HG02571 (cell line): ENCODE measurements around the gene OLA1.
A peak's percentile ranks its signal among the peaks of the same experiment; 100 is the strongest.

ENCODE experiments used
- ATAC-seq: cut with Tn5 transposase; IDR thresholded peaks from one replicate; pipeline ENCODE4 v1.9.1; 2021; ENCODE audit warnings: mild to moderate bottlenecking, moderate library complexity; ENCODE audit not compliant: unreplicated experiment

OLA1 gene

DNA sequence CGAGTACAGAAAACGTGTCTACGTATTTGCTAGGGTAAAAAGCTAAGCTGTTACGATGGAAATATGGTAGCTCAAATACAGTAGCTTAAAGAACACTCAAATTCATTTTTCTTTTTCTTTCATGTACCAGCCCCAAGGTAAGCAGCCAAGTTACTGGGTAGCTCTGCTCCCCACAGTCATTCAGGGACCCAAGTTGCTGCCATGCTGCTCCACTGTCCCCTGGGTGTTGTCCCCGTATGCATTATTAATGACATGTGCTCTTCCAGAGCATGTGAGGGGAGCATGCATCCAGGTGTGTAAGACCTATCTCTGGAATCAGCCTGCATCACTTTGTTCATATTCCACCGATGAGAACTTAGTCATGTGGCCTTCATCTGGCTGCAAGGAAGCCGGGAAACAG, 178.1 kb downstream of the OLA1 start:
- ATAC-seq: no peak

DNA sequence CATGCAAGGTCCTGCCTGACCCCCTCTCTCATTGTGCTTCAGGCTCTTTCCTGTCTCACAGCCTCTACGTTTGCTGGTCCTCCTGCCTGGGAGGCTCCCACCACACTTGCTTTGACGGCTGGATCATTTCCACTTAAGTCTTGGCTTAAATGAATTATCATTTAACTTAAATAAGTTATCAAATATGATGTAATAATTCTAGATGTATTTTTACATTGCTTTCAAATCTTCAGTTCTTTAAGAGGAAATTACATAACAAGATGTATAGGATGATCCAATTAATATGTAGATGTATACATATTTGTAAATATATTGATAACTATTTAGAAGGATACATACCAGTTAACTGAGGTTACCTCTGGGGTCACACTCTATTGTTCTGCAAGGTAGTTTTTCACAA, 180.5 kb downstream of the OLA1 start:
- no peak for ATAC-seq

DNA sequence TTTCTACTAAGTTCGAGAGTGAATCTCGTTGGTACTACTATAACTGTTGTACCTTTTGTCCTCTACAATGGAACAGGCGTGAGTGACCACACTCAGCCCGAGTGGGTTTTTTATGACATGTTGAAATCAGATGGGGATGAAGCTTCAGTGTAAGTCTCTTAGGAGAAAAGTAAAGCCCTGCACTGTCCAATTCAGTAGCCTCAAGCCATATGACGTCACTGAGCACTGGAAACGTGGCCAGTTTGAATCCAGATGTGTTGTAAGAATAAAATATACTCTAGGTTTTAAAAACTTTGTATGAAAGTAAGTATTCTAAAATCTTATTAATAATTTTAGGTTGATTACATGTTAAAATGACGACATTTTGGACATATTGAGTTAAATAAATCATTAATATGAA, 181.5 kb downstream of the OLA1 start:
- ATAC-seq: no peak

DNA sequence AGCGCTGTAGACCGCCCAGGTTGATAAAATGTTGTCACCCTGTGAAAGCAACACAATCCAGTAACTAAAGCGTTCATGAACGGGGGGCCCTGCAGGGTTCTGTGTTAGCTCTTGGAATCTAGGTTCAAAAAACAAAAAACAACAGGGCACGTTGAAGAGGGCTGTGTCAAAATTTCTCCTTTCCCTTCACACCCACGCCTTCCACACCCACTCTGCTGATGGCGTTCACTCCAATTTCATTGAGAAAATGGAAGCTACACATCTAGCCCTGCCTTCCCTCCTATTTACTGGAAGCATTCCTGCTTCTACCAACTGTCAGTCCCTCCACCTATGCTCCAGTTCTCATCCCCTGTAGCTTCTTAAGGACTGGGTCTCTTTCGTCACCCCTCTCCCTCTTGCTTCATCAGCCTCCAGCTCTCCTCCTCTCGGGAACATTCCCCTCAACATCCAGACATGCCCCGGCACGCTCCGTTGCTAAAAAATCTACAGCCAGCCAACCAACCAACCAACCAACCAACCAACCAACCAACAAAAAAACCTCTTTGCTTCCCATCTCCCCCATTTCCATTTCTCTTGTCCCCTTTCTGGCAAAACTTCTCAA, 184.7 kb downstream of the OLA1 start:
- ATAC-seq: no peak

DNA sequence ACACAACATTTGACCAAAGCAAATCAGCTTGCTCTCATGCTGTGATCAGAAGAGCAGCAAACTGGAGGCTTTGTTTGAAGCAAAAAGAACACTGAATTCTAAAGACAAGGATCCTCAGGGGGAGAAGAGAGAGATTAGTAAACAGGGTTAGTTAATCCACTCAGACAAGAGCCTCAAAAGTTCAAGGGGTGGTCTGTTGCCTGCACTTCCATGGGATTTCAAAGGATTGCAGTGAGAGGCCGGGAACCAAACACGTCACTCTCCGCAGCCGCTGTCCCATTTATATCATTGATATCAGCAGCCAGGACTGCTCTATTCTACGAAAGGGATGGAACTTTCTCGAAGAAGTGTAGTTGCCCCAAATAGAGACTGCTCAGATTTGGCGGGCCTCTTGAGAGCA, 185.4 kb downstream of the OLA1 start:
- ATAC-seq: no peak

DNA sequence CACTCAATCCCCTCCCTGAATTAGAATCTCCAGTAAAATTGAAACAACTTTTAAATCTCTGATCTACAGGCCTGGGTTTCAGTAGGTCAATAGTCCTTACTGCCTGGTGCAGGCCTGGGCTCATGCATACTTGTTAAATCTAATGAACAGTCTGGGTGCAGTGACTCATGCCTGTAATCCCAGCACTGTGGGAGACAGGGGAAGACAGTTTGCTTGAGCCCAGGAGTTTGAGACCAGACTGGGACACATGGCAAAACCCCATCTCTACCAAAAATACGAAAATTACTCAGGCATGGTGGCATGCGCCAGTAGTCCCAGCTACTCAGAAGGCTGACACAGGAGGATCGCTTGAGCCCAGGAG, 188.5 kb downstream of the OLA1 start:
- no peak for ATAC-seq

DNA sequence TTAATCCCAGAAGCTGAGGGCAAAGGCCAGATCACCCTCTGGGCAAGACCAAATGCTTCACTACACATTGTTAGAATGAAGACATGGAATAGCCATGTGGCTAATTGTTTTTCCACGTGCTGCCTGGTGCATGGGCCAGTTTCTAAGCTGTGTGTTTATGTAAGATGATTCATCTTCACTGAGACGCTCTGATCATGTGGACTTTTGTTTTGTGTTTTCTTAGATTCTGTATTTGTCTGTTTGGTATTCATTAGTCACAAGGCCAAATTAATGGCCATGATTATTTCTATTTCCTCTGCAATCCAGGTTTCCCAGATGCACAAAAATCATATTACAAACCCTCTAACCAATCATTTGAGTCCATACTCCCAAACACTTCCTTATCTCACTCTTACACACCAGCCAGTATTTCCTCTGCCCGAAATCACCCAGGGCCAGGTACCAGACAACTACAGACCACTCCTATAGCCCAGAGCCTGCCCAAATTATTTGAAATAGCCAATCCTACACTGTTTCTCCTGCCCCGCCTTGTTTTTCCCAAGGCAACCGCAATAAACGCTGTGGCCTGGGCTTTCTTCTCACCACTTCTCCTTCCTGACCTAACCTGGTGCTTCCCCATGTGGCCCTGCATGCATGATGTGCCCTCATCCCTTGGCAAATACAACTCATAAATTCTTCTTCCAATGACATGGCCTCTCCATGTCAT, 189.0 kb downstream of the OLA1 start:
- ATAC-seq: no peak

DNA sequence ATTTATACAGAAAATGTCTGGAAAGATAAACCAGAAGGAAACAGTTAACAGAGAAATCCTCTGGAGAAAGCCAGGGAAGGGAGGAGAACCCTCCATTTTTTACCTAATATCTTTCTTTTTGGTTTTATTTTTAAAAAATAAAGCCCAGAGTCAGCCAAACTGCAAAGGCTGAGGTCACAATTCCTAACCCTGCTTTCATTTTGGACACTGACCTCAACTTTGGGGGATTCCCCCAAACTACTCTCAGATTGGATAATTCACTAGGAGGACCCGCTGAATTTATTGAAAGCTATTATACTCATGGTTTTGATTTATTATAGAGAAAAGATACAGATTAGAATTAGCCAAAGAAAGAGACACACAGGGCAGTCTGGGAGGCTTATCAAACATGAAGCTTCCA, 189.9 kb downstream of the OLA1 start:
- ATAC-seq: no peak

DNA sequence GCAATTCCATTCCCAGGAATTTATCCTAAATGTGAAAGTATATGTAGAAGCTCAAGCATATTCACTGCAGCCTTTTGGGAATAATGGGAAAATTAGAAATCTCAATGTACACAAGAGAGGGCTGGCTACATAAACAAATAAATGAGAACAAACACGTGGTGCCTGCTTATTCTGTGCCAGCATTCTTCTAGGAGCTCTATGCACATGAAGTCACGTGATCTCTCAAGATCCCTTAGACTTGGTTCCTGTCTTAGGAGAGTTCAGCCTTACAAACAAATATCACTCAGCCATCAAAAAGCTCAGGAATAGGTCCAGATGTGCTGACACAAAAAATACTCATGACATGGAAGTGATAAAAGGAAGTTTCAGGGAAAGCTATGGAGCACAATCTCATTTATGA, 190.3 kb downstream of the OLA1 start:
- no peak for ATAC-seq

DNA sequence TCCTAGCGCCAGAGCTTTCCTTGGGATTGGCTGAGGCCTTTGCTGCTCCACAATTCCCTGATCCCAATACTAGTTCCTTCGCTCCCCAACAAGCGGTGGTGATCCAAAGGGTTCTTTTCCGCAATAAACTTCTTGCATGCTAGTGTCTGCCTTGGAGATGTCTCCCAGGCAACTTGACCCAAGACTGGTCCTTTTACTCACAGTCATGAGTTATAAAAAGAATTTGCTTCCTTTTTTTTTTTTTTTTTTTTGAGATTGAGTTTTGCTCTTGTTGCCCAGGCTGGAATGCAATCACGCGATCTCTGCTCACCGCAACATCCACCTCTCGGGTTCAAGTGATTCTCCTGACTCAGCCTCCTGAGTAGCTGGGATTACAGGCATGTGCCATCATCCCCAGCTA, 193.4 kb downstream of the OLA1 start:
- ATAC-seq: no peak

DNA sequence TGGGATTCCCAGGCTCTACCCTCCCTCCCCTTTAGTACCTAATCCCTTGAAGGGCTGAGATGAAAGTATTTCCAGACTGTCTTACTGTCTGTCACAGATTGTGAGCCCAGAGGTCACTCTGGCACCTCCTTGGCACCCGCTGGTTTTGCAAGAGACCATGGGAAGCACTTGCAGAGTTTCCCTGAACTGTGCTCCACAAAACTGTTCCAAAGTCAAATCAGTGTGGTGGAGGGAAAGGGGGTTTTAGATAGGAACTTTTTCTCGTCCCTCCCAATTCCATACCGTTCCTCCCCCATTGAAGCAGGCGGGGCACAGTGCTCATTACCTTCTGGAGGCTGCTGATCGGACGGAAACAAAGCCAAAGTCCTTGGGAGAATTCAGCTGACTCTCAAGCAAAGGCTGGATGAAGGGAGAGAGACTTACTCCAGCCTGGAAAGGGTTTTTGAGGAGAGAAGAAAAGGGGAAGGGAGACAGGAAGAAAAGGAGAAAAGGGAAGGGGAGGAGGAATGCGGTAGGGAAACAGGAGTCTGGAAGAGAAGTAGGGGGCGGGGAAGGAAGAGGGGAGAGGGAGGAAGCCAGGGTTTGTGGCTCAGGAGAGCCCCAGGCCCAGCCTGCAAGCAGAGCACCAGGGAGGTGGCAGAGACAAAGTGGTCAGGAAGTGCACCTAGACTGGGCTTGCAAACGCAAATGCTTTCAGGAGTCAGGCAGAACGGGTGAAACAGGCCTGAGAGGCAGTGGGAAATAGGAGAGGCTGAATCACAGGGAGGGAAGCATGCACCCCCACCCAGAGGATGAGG, 194.8 kb downstream of the OLA1 start:
- no peak for ATAC-seq

DNA sequence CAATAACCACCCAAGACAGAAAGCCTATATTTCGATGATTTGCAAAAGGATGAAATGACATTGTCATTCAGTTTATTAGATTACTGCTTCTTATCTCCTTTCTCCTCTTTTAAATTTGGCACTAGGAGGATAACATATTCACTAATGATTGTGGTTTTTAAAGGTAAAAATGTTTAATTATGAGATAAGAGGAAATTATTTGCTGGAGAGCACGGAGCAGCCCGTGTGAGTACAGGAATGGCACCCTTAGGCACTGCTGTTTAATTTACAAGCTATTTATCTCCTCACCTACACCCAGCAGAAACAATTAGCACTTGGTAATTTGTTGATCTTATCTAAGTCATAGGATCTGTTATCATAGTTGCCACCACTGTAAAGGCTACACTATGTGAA, 195.8 kb downstream of the OLA1 start:
- ATAC-seq: no peak

DNA sequence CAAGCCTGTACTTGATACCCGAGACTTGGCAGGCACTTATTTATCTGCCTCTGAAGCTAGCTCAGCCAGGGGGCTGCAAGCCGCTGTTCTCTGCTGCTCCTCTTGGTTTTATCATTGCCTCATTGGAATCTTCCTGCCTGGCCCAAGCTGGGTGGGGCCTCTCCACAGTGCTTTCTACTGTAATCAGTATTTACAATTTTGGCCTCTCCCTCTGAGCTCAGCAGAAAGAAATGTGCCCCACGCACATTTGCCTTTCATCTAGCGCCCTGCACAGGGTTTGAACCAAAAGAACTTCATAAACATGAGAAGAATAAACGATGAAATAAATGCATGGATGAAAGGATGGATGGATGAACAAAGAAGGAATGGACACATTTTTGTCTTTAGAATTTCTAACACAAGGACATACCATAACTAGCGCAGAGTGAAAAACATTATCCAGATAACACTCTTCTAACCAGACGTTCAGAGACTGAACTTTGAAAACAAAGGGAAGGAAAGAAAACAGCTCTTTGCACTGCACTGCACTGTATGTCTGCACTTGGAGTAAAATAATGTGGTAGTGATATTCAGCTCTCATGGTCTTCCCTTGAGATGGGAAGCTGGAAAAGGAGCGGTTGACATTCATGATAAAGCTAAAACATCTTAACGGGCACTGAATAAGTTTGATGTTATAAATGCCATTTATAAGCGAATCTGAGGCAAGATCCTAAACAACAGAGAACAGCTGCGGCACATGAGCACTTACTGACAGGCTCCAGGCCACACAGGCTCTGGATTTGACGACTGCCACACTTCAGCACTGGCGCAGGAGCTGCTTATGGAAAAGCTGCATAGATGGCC, 196.4 kb downstream of the OLA1 start:
- no peak for ATAC-seq

DNA sequence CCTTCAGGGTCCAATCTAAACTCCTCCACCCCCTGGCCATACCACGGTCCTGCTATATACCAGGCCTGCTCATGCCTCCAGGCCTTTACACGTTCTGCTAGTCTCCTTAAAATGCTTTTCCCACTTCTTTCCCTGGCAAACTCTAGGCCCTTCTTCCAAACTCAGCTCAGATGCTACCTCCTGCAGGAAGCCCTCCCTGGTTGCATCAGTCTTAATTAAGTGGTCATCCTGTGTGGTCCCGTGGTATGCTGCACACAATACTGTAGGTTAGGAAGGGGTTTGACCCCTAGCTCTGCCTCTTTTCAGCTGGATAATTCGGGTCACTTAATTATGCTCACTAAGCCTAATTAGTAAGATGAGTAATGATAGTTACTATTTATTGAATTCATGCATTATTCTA, 197.3 kb downstream of the OLA1 start:
- ATAC-seq: no peak

DNA sequence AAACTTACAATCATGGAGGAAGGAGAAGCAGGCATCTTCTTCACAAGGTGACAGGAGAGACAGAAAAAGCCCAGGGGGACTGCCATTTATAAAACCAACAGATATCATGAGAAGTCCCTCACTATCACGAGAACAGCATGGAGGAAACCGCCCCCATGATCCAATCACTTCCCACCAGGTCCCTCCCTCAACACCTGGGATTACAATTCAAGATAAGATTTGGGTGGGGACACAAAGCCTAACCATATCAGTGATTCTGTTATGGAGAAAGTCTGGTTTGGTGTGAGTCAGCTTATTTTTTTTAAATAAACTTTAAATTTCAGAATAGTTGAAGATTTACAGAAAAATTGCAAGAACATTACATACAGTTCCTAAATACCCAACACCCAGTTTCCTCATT, 198.4 kb downstream of the OLA1 start:
- ATAC-seq: no peak

DNA sequence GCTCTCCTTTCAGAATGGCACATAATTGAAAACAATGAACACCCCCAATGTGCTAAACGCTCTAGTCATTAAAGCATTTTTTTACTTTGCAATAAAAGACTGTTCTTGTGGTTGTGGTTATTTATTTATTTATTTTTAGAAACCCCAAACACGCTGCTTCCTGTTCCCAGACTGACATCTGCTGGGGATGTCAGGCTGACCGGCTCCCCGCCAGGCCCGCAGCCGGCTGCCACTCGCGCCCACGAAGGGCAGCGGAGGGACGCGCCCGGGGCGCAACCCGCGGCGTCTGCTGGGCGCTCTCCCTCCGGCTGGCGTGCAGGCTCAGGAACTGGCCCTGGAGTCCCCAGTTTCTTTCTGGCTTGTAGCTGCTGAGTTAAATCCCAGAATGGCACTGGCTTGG, 200.1 kb downstream of the OLA1 start:
- no peak for ATAC-seq

DNA sequence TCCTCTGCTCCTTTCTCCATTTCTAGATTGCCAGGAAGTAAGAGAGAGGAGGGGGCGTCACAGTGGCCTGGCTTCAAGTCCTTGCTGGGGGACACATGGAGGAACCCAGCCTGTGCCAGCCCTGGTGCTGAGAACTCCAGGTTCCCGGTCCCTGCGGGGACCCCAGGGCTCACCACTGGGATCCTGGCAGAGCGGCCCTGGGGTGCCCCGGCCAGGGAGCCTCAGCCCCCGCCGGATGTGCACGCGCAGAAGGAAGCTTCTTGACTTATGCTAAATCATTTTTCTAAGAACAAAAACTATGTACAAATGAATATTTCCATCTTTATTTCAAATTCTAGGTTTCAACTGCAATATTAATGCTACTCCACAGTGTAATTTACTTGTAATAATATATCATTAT, 200.6 kb downstream of the OLA1 start:
- ATAC-seq: no peak

DNA sequence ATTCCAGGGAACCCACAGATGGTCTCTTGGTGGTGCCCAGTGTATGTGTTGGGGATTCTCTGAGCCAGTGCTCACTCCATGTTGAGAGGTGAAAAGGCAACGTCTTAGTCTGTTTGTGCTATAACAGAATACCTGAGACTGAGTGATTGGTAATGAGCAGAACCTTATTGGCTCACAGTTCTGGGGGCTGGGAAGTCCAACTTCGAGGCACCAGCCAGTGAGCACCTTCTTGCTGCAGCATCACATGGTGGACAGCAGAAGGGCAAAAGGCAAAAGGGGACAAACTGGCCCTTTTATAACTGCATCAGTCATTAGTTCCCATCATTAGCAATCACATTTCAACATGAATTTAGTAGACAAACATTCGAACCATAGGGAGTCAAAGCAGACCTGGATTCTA, 202.2 kb downstream of the OLA1 start:
- no peak for ATAC-seq

DNA sequence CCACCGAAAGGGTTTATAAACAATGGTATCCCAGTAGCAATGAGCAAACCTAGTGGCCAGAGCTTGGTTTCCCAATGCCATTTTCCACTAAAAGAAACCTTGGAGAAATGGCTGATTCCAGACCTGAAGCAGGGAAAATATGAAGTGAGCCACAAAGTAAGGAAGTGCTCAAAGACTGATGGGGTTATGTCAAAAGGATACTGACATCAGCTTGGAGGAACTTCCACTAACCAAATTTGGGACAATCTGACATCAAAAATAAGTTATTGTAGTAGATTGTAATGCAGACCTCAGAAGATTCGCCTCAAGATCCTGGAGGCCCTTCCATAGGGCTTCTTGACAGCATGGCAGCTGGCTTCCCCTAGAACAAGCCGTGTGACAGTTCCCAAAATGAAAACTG, 203.8 kb downstream of the OLA1 start:
- no peak for ATAC-seq

DNA sequence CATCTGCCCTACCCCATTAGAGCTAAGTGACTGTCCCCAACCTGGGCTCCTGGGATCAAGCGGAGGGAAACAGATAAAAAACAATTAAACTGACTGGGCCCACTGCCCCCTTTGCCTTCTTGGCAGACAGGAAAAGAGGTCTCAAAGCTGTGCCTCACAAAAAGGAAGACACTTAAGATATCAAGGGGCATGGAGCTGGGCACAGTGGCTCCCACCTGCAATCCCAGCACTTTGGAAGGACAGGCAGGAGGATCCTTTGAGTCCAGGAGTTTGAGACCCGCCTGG, 208.0 kb downstream of the OLA1 start:
- ATAC-seq: no peak

DNA sequence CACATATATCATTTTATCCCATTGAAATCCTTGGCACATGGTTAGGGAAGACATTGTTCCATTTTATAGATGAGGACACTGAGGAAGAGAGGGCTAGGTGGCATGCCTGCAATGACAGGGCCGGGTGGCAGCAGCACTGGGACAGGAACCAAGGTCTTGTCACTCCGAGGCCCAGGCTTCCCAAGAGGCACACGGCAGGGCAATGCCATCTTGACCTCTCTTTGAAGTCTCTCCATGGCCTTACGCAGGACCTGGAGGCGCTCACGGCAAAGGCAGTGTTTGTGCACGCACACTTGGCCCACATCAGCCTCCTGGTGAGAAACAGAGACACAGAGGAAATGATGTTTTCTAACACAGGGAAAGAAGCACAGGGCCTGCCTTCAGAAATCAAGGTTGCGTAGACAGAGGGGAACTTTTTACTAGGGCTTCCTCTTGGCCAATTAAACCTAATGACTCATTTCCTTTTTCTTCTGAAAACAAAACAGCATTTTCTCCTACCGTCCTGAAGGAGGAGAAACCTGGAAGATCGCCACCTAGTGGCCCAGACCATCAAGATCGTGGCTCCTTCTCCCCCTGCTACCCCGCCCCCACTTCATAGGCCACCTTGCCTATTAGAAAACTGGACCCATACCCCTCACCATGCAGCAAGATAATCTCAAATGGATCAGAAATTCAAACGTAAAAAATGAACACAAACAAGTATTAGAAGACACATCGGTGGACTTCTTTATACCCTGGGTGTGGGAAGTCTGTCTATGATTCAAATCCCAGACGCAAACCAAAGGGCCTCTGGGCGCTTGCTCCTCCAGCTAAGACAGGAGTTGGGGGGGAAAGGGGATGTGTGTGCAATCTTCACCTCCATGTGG, 208.5 kb downstream of the OLA1 start:
- ATAC-seq: peak; percentile 81
